ENCODE results near the gene NUDT2. TPM values are rescaled to one million over a fixed set of nuclear protein-coding genes. Genes with fewer than 3 reads are reported as not detected.
A peak's percentile ranks its signal among the peaks of the same experiment; 100 is the strongest.

Gene NUDT2
- total and polyA plus RNA-seq, 7 donors, result 14.7 to 31.0 (median 19.6) TPM

- 93 to 95% (median 93%) methylated on average over 6 of the region's 6 CpGs for WGBS, 3 donors
- DNase-seq, result no peak
- intact Hi-C loops (cut with DNase I), result no loop called here
- no peak overlapping the region for H3K27ac ChIP-seq
- no peak for TF ChIP-seq CTCF (IDR thresholded peaks at IDR 0.05)
- H3K4me3 ChIP-seq, result no peak overlapping the region
- no peaks in the 10 kb centered on the region for H3K9me3 ChIP-seq
- no peak for ATAC-seq
- H3K36me3 ChIP-seq (ENCODE audit: insufficient read depth in 1 of 2, low read depth in 1 of 2), result no peaks in the 10 kb centered on the region
- no peaks in the 10 kb centered on the region for H3K27me3 ChIP-seq (ENCODE audit: insufficient read depth in 3 of 3, low read length in 2 of 3)
- H3K4me1 ChIP-seq, result peaks cover 6% of the 10 kb centered on the region
Observed at GRCh38 chr9:34385561-34386230, 56.3 kb downstream of the NUDT2 start.

- no peak for DNase-seq
- Histone ChIP-seq H3K27me3 (ENCODE audit: insufficient read depth in 3 of 3, low read length in 2 of 3) (no peaks in the 10 kb centered on the region), H3K27ac (no peak overlapping the region), H3K4me3 (no peak overlapping the region), H3K9me3 (no peaks in the 10 kb centered on the region), H3K36me3 (ENCODE audit: insufficient read depth in 1 of 2, low read depth in 1 of 2) (no peaks in the 10 kb centered on the region), H3K4me1 (no peaks in the 10 kb centered on the region)
- intact Hi-C loops (cut with DNase I), result no loop called here
- ATAC-seq, result no peak
- no peak for TF ChIP-seq CTCF (IDR thresholded peaks at IDR 0.05)
- 89 to 94% (median 89%) methylated on average over 3 of the region's 3 CpGs for WGBS, 3 donors
Observed at GRCh38 chr9:34386656-34387055, 57.3 kb downstream of the NUDT2 start.

- Histone ChIP-seq H3K36me3 (ENCODE audit: insufficient read depth in 1 of 2, low read depth in 1 of 2) (no peaks in the 10 kb centered on the region), H3K4me3 (no peak overlapping the region), H3K4me1 (no peaks in the 10 kb centered on the region), H3K27ac (no peak overlapping the region), H3K9me3 (no peaks in the 10 kb centered on the region), H3K27me3 (ENCODE audit: insufficient read depth in 3 of 3, low read length in 2 of 3) (no peaks in the 10 kb centered on the region)
- DNase-seq (no peak), ATAC-seq (no peak)
- intact Hi-C loops (cut with DNase I), result no loop called here
- no peak for TF ChIP-seq CTCF (IDR thresholded peaks at IDR 0.05)
- 84 to 86% (median 85%) methylated on average over 4 of the region's 4 CpGs for WGBS, 3 donors
Observed at GRCh38 chr9:34387239-34387638, 57.9 kb downstream of the NUDT2 start.

GRCh38 chr9:34392511-34392910 lies 63.1 kb downstream of the NUDT2 start:
- Histone ChIP-seq H3K27ac (no peak overlapping the region), H3K4me3 (no peak overlapping the region), H3K9me3 (no peaks in the 10 kb centered on the region), H3K27me3 (ENCODE audit: insufficient read depth in 3 of 3, low read length in 2 of 3) (no peaks in the 10 kb centered on the region), H3K4me1 (no peaks in the 10 kb centered on the region), H3K36me3 (ENCODE audit: insufficient read depth in 1 of 2, low read depth in 1 of 2) (peaks cover 0 to 2% of the 10 kb centered on the region in 2 donors)
- peak in 3 of 4 donors; percentile 35 to 61 (median 39) for ATAC-seq
- TF ChIP-seq CTCF (IDR thresholded peaks at IDR 0.05), result no peak
- no peak for DNase-seq
- 39 to 42% (median 42%) methylated on average over 1 of the region's 1 CpG for whole genome bisulfite sequencing, 3 donors
- intact Hi-C loops (cut with DNase I), result no loop called here

Other genes starting within 250 kb of the NUDT2 start
- 10 to 100 TPM; 18.0 to 27.1 (median 23.3) TPM for gene DCAF12, start 202.9 kb upstream of the NUDT2 start, total RNA-seq
- gene DCAF12, start 202.9 kb upstream of the NUDT2 start, polyA plus RNA-seq, result 10 to 100 TPM; 15.8 to 38.0 (median 18.1) TPM
- 100 to 1,000 TPM in 1 of 4 donors, 10 to 100 TPM in 3; 55.8 to 126 (median 73.4) TPM for gene UBAP1, start 150.5 kb upstream of the NUDT2 start, total RNA-seq
- gene UBAP1, start 150.5 kb upstream of the NUDT2 start, polyA plus RNA-seq, result 100 to 1,000 TPM in 1 of 3 donors, 10 to 100 TPM in 2; 89.6 to 203 (median 92.9) TPM
- 1 to 10 TPM in 1 of 4 donors, under 1 TPM in 3; 0.37 to 1.6 (median 0.52) TPM for gene KIF24, start 301 bp upstream of the NUDT2 start, total RNA-seq
- gene KIF24, start 301 bp upstream of the NUDT2 start, polyA plus RNA-seq, result under 1 TPM; 0.10 to 0.57 (median 0.18) TPM
- gene MYORG, start 47.3 kb downstream of the NUDT2 start, total RNA-seq, result 10 to 100 TPM; 16.3 to 34.1 (median 25.1) TPM
- 10 to 100 TPM in 2 of 3 donors, 1 to 10 TPM in 1; 6.3 to 50.7 (median 38.6) TPM for gene MYORG, start 47.3 kb downstream of the NUDT2 start, polyA plus RNA-seq
- gene FAM219A, start 129.0 kb downstream of the NUDT2 start, total RNA-seq, result 10 to 100 TPM; 34.5 to 84.0 (median 38.5) TPM
- 10 to 100 TPM; 25.4 to 99.4 (median 27.3) TPM for gene FAM219A, start 129.0 kb downstream of the NUDT2 start, polyA plus RNA-seq
- under 1 TPM in 1 of 4 donors, not detected in 3; 0.19 TPM for gene DNAI1, start 129.2 kb downstream of the NUDT2 start, total RNA-seq
- gene DNAI1, start 129.2 kb downstream of the NUDT2 start, polyA plus RNA-seq, result under 1 TPM; 0.04 to 0.70 (median 0.34) TPM
- under 1 TPM in 3 of 4 donors, not detected in 1; 0.20 to 0.64 (median 0.26) TPM for gene ENHO, start 193.4 kb downstream of the NUDT2 start, total RNA-seq
- 1 to 10 TPM in 1 of 3 donors, under 1 TPM in 2; 0.35 to 1.2 (median 0.39) TPM for gene ENHO, start 193.4 kb downstream of the NUDT2 start, polyA plus RNA-seq

All from psoas muscle (tissue), 8 donors.